GM23338 (cell line): ENCODE measurements around the gene ASB1.

Experiments
- CREB1 ChIP-seq: fragments of 250-450 bp; sonication (Bioruptor Pico); IDR thresholded peaks from 2 replicates; pipeline ENCODE4 v1.5.0; 2020; ENCODE audit warnings: low read depth, mild to moderate bottlenecking, moderate library complexity
- EZH2 ChIP-seq: fragments of 200-600 bp; sonication (generic); IDR thresholded peaks from one replicate; pipeline ENCODE4 v1.8.0; 2017; ENCODE audit warnings: antibody characterized with exemption, mild to moderate bottlenecking, low read depth; ENCODE audit not compliant: unreplicated experiment
- JUNB ChIP-seq: IDR thresholded peaks from one replicate; pipeline ENCODE4 v1.6.1; 2016; ENCODE audit warnings: antibody characterized with exemption; ENCODE audit not compliant: unreplicated experiment
- POLR2AphosphoS5 ChIP-seq: IDR thresholded peaks from 2 replicates; pipeline ENCODE4 v1.6.1; 2016; ENCODE audit warnings: antibody characterized with exemption, low read depth
- REST ChIP-seq: IDR thresholded peaks from one replicate; pipeline ENCODE4 v1.6.1; 2018; ENCODE audit warnings: antibody characterized with exemption; ENCODE audit not compliant: unreplicated experiment
- ZNF114 ChIP-seq: fragments of 250-450 bp; sonication (Bioruptor Pico); IDR thresholded peaks from 2 replicates; pipeline ENCODE4 v1.5.0; 2020; ENCODE audit warnings: mild to moderate bottlenecking, moderate library complexity
- ZNF331 ChIP-seq: fragments of 250-450 bp; sonication (Bioruptor Pico); IDR thresholded peaks from 2 replicates; pipeline ENCODE4 v1.5.0; 2020; ENCODE audit warnings: low read depth, mild to moderate bottlenecking, moderate library complexity
- TF ChIP-seq, protein P1 (sequence below), 2 experiments: fragments of 200-600 bp in 1 of 2; sonication (generic) in 1 of 2; conservative IDR thresholded peaks; 2 replicates each; pipeline versions ENCODE4 v1.5.1 to v1.6.1; 2016 to 2017; ENCODE audit warnings: antibody characterized with exemption in 2 of 2, low read depth in 2 of 2, mild to moderate bottlenecking in 2 of 2, moderate library complexity in 1 of 2

DNA sequence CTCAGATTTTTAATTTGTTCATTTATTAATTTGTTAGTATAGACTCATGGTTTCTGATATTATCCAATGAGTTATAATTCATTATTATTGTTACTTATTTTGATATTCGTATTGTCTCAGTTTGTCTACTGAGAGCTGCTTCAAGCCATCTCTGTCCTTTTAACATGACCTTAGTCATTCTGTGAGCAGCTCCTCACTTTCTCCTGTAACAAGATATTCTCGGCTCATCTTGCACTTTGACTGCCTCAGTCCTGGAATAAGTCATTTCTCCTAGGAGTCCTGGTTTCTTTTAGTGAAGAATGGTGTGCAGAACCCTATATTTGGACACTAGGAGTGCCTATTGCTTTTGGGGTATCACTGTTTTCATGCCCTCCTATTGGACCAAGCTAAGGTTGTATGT is 13.2 kb downstream of the ASB1 start:
- no peak for TF ChIP-seq EZH2
- TF ChIP-seq, protein P1, sequence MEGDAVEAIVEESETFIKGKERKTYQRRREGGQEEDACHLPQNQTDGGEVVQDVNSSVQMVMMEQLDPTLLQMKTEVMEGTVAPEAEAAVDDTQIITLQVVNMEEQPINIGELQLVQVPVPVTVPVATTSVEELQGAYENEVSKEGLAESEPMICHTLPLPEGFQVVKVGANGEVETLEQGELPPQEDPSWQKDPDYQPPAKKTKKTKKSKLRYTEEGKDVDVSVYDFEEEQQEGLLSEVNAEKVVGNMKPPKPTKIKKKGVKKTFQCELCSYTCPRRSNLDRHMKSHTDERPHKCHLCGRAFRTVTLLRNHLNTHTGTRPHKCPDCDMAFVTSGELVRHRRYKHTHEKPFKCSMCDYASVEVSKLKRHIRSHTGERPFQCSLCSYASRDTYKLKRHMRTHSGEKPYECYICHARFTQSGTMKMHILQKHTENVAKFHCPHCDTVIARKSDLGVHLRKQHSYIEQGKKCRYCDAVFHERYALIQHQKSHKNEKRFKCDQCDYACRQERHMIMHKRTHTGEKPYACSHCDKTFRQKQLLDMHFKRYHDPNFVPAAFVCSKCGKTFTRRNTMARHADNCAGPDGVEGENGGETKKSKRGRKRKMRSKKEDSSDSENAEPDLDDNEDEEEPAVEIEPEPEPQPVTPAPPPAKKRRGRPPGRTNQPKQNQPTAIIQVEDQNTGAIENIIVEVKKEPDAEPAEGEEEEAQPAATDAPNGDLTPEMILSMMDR (conservative IDR thresholded peaks at IDR 0.05; ENCODE audit: low read depth in 2 of 2), result no peak
- TF ChIP-seq POLR2AphosphoS5, result no peak
- no peak for TF ChIP-seq REST
- TF ChIP-seq CREB1, result no peak
- no peak for TF ChIP-seq ZNF331
- TF ChIP-seq ZNF114 (CRISPR knock-in tag), result no peak
- no peak for TF ChIP-seq JUNB
